Measurements from ENCODE around the gene TBX3. TPM values are rescaled to one million over a fixed set of nuclear protein-coding genes. Genes with fewer than 3 reads are reported as not detected.

TBX3 gene
- total and polyA plus RNA-seq, 10 of the 15 experiments (the other 5 are each of a cell fraction or from before 2014, with no cell fraction given): 0.04 to 0.28 (median 0.08) TPM; not detected in 7

GRCh38 chr12:114665411-114666260 is 18.3 kb downstream of the TBX3 start:
- no peak overlapping the region for H3K4me2 ChIP-seq (ENCODE audit: control insufficient read depth, insufficient read depth)
- 14% methylated on average over 48 of the region's 54 CpGs for WGBS (ENCODE audit: insufficient coverage, insufficient replicate concordance, low lambda C conversion rate, missing lambda C conversion rate)
- no peaks in the 10 kb centered on the region for H3K36me3 ChIP-seq (ENCODE audit: control insufficient read depth in 2 of 2, insufficient read depth in 2 of 2, low read length in 1 of 2)
- no peak overlapping the region for H3K9ac ChIP-seq (ENCODE audit: control insufficient read depth, insufficient read depth, low read length)
- BruUV-seq (replicated peaks): no TSS peak
- no peaks in the 10 kb centered on the region for H3K4me1 ChIP-seq (ENCODE audit: control insufficient read depth, insufficient read depth, low read length)
- ChIA-PET CTCF (interaction anchor here (0.6 kb wide), 1 partner anchor 498 kb away, joined by 3 read pairs; no protein-coding TSS in a partner anchor), RAD21 (ENCODE audit: unreplicated experiment) (no interaction called here), SMC1A (ENCODE audit: uncharacterized antibody, unreplicated experiment) (no interaction called here), POLR2A (interaction anchor here (0.6 kb wide), 1 partner anchor 995 kb away, joined by 4 read pairs; no protein-coding TSS in a partner anchor)
- peaks cover 5 to 7% of the 10 kb centered on the region in 2 experiments for H3K27me3 ChIP-seq (replicated peaks in 1 of 2; ENCODE audit: control insufficient read depth in 2 of 2, insufficient read depth in 2 of 2, low read length in 1 of 2)
- FAIRE-seq: no peak
- intact Hi-C loops (cut with micrococcal nuclease; ENCODE audit: unreplicated experiment): no loop called here
- no peaks in the 10 kb centered on the region for H3K79me2 ChIP-seq (ENCODE audit: control insufficient read depth, insufficient read depth, low read length)
- no peaks in the 10 kb centered on the region for H4K20me1 ChIP-seq (ENCODE audit: control insufficient read depth, insufficient read depth)
- no peak overlapping the region for H2AFZ ChIP-seq (ENCODE audit: control insufficient read depth, low read depth, low read length)
- no peak for DNase-seq (ENCODE audit: low read depth, low spot score)
- in situ Hi-C loops (cut with MboI): loop anchor here (10.0 kb wide), 1 partner anchor 969 kb away; no protein-coding TSS in a partner anchor
- ATAC-seq: no peak
- no peaks in the 10 kb centered on the region for H3K9me3 ChIP-seq (replicated peaks; ENCODE audit: control insufficient read depth, insufficient read depth, low read length)
- H3K4me3 ChIP-seq: no peak overlapping the region
- no peak overlapping the region for H3K27ac ChIP-seq (ENCODE audit: control insufficient read depth, insufficient read depth)
- TF ChIP-seq USF1 (IDR thresholded peaks at IDR 0.05; ENCODE audit: borderline replicate concordance, extremely low read length, insufficient read depth, low read depth, low read length): no peak
- no peak for TF ChIP-seq CEBPB (IDR thresholded peaks at IDR 0.05; ENCODE audit: borderline replicate concordance in 1 of 2, low read depth in 2 of 2, low read length in 2 of 2)
- TF ChIP-seq CBX3 (IDR thresholded peaks at IDR 0.05; ENCODE audit: borderline replicate concordance, low read depth): no peak
- TF ChIP-seq, protein P1, sequence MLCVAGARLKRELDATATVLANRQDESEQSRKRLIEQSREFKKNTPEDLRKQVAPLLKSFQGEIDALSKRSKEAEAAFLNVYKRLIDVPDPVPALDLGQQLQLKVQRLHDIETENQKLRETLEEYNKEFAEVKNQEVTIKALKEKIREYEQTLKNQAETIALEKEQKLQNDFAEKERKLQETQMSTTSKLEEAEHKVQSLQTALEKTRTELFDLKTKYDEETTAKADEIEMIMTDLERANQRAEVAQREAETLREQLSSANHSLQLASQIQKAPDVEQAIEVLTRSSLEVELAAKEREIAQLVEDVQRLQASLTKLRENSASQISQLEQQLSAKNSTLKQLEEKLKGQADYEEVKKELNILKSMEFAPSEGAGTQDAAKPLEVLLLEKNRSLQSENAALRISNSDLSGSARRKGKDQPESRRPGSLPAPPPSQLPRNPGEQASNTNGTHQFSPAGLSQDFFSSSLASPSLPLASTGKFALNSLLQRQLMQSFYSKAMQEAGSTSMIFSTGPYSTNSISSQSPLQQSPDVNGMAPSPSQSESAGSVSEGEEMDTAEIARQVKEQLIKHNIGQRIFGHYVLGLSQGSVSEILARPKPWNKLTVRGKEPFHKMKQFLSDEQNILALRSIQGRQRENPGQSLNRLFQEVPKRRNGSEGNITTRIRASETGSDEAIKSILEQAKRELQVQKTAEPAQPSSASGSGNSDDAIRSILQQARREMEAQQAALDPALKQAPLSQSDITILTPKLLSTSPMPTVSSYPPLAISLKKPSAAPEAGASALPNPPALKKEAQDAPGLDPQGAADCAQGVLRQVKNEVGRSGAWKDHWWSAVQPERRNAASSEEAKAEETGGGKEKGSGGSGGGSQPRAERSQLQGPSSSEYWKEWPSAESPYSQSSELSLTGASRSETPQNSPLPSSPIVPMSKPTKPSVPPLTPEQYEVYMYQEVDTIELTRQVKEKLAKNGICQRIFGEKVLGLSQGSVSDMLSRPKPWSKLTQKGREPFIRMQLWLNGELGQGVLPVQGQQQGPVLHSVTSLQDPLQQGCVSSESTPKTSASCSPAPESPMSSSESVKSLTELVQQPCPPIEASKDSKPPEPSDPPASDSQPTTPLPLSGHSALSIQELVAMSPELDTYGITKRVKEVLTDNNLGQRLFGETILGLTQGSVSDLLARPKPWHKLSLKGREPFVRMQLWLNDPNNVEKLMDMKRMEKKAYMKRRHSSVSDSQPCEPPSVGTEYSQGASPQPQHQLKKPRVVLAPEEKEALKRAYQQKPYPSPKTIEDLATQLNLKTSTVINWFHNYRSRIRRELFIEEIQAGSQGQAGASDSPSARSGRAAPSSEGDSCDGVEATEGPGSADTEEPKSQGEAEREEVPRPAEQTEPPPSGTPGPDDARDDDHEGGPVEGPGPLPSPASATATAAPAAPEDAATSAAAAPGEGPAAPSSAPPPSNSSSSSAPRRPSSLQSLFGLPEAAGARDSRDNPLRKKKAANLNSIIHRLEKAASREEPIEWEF (IDR thresholded peaks at IDR 0.05; ENCODE audit: insufficient replicate concordance, low read depth, low read length): no peak
- no peak for TF ChIP-seq DPF2 (IDR thresholded peaks at IDR 0.05)
- no peak for TF ChIP-seq TCF12 (IDR thresholded peaks at IDR 0.05; ENCODE audit: low read depth, low read length)
- TF ChIP-seq, protein P2, sequence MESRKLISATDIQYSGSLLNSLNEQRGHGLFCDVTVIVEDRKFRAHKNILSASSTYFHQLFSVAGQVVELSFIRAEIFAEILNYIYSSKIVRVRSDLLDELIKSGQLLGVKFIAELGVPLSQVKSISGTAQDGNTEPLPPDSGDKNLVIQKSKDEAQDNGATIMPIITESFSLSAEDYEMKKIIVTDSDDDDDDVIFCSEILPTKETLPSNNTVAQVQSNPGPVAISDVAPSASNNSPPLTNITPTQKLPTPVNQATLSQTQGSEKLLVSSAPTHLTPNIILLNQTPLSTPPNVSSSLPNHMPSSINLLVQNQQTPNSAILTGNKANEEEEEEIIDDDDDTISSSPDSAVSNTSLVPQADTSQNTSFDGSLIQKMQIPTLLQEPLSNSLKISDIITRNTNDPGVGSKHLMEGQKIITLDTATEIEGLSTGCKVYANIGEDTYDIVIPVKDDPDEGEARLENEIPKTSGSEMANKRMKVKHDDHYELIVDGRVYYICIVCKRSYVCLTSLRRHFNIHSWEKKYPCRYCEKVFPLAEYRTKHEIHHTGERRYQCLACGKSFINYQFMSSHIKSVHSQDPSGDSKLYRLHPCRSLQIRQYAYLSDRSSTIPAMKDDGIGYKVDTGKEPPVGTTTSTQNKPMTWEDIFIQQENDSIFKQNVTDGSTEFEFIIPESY (IDR thresholded peaks at IDR 0.05): no peak
- TF ChIP-seq PAX5 (IDR thresholded peaks at IDR 0.05; ENCODE audit: borderline replicate concordance, low read depth, low read length): no peak
- TF ChIP-seq ZNF274 (IDR thresholded peaks at IDR 0.05; ENCODE audit: insufficient read depth, insufficient read length): no peak
- TF ChIP-seq SMC3 (IDR thresholded peaks at IDR 0.05; ENCODE audit: borderline replicate concordance, low read length): no peak
- TF ChIP-seq ZNF217 (IDR thresholded peaks at IDR 0.05): no peak
- TF ChIP-seq RELA (IDR thresholded peaks at IDR 0.05; ENCODE audit: borderline replicate concordance, partially characterized antibody): no peak
- no peak for TF ChIP-seq NBN (IDR thresholded peaks at IDR 0.05)
